Transverse colon (tissue), 4 donors: Measurements from ENCODE around the gene PRTN3. TPM values are rescaled to one million over a fixed set of nuclear protein-coding genes. Genes with fewer than 3 reads are reported as not detected.
"Not testable (repeated sequence)": the region's sequence is repeated elsewhere in the genome, so short reads cannot be mapped to it uniquely, and the experiment has no call there.

Experiments
- DNase-seq: peaks from one replicate; pipeline ENCODE4 v3.0.0-alpha.2; 2019
- H3K27ac ChIP-seq, 4 donors: fragments of 200-600 bp; sonication (generic); 2 replicates each; pipeline ENCODE4 v1.5.1; 2016 to 2018; ENCODE audit warnings: inconsistent platforms in 4 of 4
- H3K27me3 ChIP-seq: fragments of 200-600 bp; sonication (generic); 2 replicates; pipeline ENCODE4 v1.5.1; 2017; ENCODE audit warnings: inconsistent platforms
- H3K36me3 ChIP-seq, 4 donors: fragments of 200-600 bp; sonication (generic); 2 replicates each; pipeline ENCODE4 v1.5.1; 2017 to 2019; ENCODE audit warnings: inconsistent platforms in 4 of 4
- H3K4me1 ChIP-seq, 4 donors: fragments of 200-600 bp; sonication (generic); 2 replicates each; pipeline ENCODE4 v1.5.1; 2017 to 2020; ENCODE audit warnings: inconsistent platforms in 4 of 4
- H3K4me3 ChIP-seq, 4 donors: fragments of 200-600 bp; sonication (generic); 1 replicate in 1 of 4; 2 replicates in 3 of 4; pipeline versions ENCODE4 v1.5.1 to v1.6.1; 2017 to 2019; ENCODE audit warnings: inconsistent platforms in 4 of 4
- H3K9me3 ChIP-seq, 2 donors: fragments of 200-600 bp; sonication (generic); 2 replicates each; pipeline ENCODE4 v1.5.1; 2017 to 2019; ENCODE audit warnings: inconsistent platforms in 2 of 2
- EP300 ChIP-seq: sonication (generic); formaldehyde crosslinking; IDR thresholded peaks from one replicate; pipeline ENCODE4 v1.6.1; 2017; ENCODE audit warnings: antibody characterized with exemption, low read depth
- POLR2A ChIP-seq: fragments of 450-650 bp; IDR thresholded peaks from one replicate; pipeline ENCODE4 v1.6.1; 2016; ENCODE audit warnings: antibody characterized with exemption, mild to moderate bottlenecking, moderate library complexity
- POLR2AphosphoS5 ChIP-seq, 3 donors: sonication (generic); formaldehyde crosslinking; IDR thresholded peaks; one replicate each; pipeline ENCODE4 v1.6.1; 2016; ENCODE audit warnings: antibody characterized with exemption in 3 of 3
- WGBS, 2 donors: methylation state at CpG; one replicate each; pipeline ENCODE4 v1.1.5; 2018; ENCODE audit warnings: low coverage in 1 of 2; 5-methylcytosine and 5-hydroxymethylcytosine counted together
- in situ Hi-C, 4 donors: fragments of 200-750 bp; cut with MboI; loops; one replicate each; pipeline versions ENCODE4 v1.15.0 to v1.15.1; 2017; ENCODE audit warnings: low sequenced_read_pairs in 3 of 4, low pct_ligation_motif_present in 1 of 4, low pct_unique_long_range_greater_than_20kb in 1 of 4
- intact Hi-C: fragments of 100-400 bp; cut with DNase I; formaldehyde crosslinking; loops from one replicate; pipeline ENCODE4 v1.15.1; 2023; ENCODE audit warnings: low total_unique reads
- total RNA-seq, 4 donors: library from RNA; depleted of rRNA; stranded (reverse); fragments of >200 nt; gene quantifications; one replicate each; pipeline ENCODE4 v1.1.0, GENCODE V29; 2016
- TF ChIP-seq, protein P1 (sequence below), 5 experiments: fragments of 200-600 bp in 3 of 5; fragments of 450-650 bp in 2 of 5; sonication (generic) in 3 of 5; IDR thresholded peaks; 1 replicate in 2 of 5; 2 replicates in 3 of 5; pipeline ENCODE4 v1.5.1; 2016 to 2017; ENCODE audit warnings: antibody characterized with exemption in 5 of 5, inconsistent platforms in 3 of 5, mild to moderate bottlenecking in 2 of 5, moderate library complexity in 1 of 5

The PRTN3 gene
- total RNA-seq, 4 donors from 2014 or later = not detected

DNA sequence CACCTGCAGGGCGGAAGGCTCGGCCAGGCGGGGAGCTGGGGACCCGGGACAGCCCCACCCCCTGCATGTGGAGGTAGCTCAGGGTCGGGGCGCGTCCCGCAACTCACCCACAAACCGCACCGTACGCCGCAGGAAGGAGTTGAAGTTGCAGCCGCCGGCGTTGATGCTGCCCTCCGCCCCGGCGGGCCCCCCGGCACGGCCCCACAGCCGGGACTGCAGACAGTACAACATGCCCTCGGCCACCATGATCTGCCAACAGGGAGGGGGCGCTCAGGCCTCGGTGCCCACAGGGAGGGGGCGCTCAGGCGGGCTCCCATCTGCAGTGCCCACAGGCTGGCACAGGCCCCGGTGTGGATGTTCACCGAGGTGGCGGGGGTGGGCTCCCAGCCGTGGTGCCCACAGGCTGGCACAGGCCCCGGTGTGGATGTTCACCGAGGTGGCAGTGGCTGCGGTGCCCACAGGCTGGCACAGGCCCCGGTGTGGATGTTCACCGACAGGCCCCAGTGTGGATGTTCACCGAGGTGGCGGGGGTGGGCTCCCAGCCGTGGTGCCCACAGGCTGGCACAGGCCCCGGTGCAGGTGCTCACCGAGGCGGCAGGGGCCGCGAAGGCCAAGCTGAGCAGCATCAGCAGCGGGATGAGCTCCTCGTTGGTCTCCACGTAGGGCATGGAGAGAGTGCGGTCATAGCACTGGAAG lies 25.6 kb upstream of the PRTN3 start:
- DNase-seq = no peak
- Histone ChIP-seq H3K36me3 (peaks cover 0 to 25% (median 11%) of the 10 kb centered on the region in 4 donors), H3K4me3 (no peak overlapping the region), H3K4me1 (no peaks in the 10 kb centered on the region), H3K27ac (no peak overlapping the region), H3K9me3 (no peaks in the 10 kb centered on the region), H3K27me3 (peaks cover 3% of the 10 kb centered on the region)
- in situ Hi-C loops = no loop called here
- TF ChIP-seq POLR2A = no peak
- no peak for TF ChIP-seq POLR2AphosphoS5 (IDR thresholded peaks at IDR 0.05)
- no peak for TF ChIP-seq EP300
- TF ChIP-seq, protein P1, sequence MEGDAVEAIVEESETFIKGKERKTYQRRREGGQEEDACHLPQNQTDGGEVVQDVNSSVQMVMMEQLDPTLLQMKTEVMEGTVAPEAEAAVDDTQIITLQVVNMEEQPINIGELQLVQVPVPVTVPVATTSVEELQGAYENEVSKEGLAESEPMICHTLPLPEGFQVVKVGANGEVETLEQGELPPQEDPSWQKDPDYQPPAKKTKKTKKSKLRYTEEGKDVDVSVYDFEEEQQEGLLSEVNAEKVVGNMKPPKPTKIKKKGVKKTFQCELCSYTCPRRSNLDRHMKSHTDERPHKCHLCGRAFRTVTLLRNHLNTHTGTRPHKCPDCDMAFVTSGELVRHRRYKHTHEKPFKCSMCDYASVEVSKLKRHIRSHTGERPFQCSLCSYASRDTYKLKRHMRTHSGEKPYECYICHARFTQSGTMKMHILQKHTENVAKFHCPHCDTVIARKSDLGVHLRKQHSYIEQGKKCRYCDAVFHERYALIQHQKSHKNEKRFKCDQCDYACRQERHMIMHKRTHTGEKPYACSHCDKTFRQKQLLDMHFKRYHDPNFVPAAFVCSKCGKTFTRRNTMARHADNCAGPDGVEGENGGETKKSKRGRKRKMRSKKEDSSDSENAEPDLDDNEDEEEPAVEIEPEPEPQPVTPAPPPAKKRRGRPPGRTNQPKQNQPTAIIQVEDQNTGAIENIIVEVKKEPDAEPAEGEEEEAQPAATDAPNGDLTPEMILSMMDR (IDR thresholded peaks at IDR 0.05) = no peak
- 92% methylated on average over 43 of the region's 47 CpGs; no CpG with 5 or more reads in 1 of the 2 donors for WGBS, 2 donors
- intact Hi-C loops = no loop called here

DNA sequence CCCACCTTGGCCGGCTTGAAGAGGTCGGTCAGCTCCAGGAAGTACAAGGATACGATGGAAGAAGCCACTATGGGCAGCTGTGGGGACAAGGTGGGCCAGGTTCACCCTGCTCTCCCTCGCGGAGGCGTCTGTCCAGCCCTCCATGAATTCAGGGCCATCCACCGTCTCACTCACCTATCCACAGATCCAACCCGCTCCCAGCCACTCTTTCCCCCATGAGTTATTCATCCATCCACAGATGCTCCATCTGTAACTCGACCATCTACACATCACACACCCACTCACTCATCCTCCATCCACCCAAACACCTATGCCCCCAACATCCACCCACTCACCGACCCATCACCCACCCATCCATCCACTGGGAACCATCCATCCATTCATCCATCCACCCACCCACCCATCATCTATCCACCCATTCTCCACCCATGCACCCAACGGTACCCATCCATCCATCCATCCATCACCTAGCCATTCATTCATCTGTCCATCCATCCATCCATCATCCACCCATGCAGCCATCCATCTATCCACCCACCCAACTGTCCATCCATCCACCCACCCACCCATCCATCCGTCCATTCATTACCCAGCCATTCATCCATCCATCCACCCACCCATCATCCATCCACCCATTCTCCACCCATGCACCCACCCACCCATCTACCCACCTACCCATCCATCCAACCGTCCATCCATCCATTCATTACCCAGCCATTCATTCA lies 24.9 kb upstream of the PRTN3 start:
- Histone ChIP-seq H3K9me3 (no peaks in the 10 kb centered on the region), H3K27ac (no peak overlapping the region), H3K27me3 (peaks cover 10% of the 10 kb centered on the region), H3K36me3 (peaks cover 0 to 17% (median 5%) of the 10 kb centered on the region in 4 donors), H3K4me3 (no peak overlapping the region), H3K4me1 (no peaks in the 10 kb centered on the region)
- no peak for DNase-seq
- in situ Hi-C loops (no loop called here), intact Hi-C loops (no loop called here)
- WGBS, 2 donors = 89 to 94% methylated on average over 4 to 12 of the region's 13 CpGs
- TF ChIP-seq EP300 = no peak
- TF ChIP-seq, protein P1 (IDR thresholded peaks at IDR 0.05) = no peak
- no peak for TF ChIP-seq POLR2AphosphoS5 (IDR thresholded peaks at IDR 0.05)
- no peak for TF ChIP-seq POLR2A

DNA sequence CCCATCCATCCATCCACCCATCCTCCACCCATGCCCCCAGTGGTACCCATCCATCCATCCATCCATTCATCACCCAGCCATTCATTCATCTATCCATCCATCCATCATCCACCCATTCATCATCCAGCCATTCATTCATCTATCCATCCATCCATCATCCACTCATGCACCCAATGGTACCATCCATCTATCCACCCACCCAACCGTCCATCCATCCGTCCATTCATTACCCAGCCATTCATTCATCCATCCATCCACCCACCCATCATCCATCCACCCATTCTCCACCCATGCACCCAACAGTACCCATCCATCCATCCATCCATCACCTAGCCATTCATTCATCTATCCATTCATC lies 24.3 kb upstream of the PRTN3 start:
- H3K4me3 ChIP-seq = no peak overlapping the region
- peaks cover 15% of the 10 kb centered on the region for H3K27me3 ChIP-seq
- H3K4me1 ChIP-seq = peaks cover 0 to 4% (median 3%) of the 10 kb centered on the region in 4 donors
- in situ Hi-C loops (no loop called here), intact Hi-C loops (no loop called here)
- no peak for DNase-seq
- no peaks in the 10 kb centered on the region for H3K9me3 ChIP-seq
- 88 to 95% methylated on average over 2 of the region's 2 CpGs for WGBS, 2 donors
- H3K36me3 ChIP-seq = peaks cover 0 to 12% (median 2%) of the 10 kb centered on the region in 4 donors
- no peak overlapping the region for H3K27ac ChIP-seq
- TF ChIP-seq POLR2AphosphoS5 (IDR thresholded peaks at IDR 0.05) (no peak), EP300 (no peak), POLR2A (no peak)
- TF ChIP-seq, protein P1 (IDR thresholded peaks at IDR 0.05) = no peak

DNA sequence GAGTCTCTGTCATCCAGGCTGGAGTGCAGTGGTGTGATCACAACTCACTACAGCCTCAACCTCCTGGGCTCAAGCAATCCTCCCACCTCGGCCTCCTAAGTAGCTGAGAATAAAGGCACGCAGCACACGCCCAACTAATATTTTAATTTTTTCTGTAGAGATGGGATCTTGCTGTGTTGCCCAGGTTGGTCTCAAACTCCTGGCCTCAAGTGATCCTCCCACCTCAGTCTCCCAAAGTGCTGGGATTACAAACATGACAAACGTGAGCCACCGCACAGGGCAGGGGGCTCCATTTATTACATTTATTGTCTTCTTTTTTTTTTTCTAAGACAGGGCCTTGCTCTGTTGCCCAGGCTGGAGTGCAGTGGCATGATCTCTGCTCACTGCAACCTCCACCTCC lies 20.6 kb upstream of the PRTN3 start:
- DNase-seq, H3K36me3 ChIP-seq, H3K9me3 ChIP-seq, in situ Hi-C loops, H3K4me3 ChIP-seq, H3K27ac ChIP-seq, intact Hi-C loops: not testable (repeated sequence)
- H3K4me1 ChIP-seq = peaks cover 0 to 16% (median 14%) of the 10 kb centered on the region in 4 donors
- peaks cover 44% of the 10 kb centered on the region for H3K27me3 ChIP-seq
- WGBS, 2 donors = 84 to 100% methylated on average over 2 to 5 of the region's 5 CpGs
